Measurements from ENCODE around the gene OXER1. TPM values are rescaled to one million over a fixed set of nuclear protein-coding genes. Genes with fewer than 3 reads are reported as not detected.

OXER1 gene
- polyA plus RNA-seq, 3 donors from 2014 or later: not detected

GRCh38 chr2:42713920-42714319 is 50.0 kb downstream of the OXER1 start:
- Mint-ChIP-seq H3K27me3 (ENCODE audit: low read depth in 3 of 3) (peaks cover 0 to 2% (median 0%) of the 10 kb centered on the region in 3 donors), H3K4me3 (no peak overlapping the region), H3K4me1 (no peaks in the 10 kb centered on the region), H3K27ac (no peak overlapping the region), H3K9me3 (no peaks in the 10 kb centered on the region), H3K36me3 (peaks cover 14 to 18% (median 14%) of the 10 kb centered on the region in 3 donors)
- DNase-seq: no peak

- no peak overlapping the region for H3K4me3 Mint-ChIP-seq
- H3K27ac Mint-ChIP-seq: no peak overlapping the region
- H3K4me1 Mint-ChIP-seq: no peaks in the 10 kb centered on the region
- H3K9me3 Mint-ChIP-seq: no peaks in the 10 kb centered on the region
- peaks cover 15 to 23% (median 16%) of the 10 kb centered on the region in 3 donors for H3K36me3 Mint-ChIP-seq
- DNase-seq: no peak
- H3K27me3 Mint-ChIP-seq (ENCODE audit: low read depth in 3 of 3): peaks cover 0 to 2% (median 2%) of the 10 kb centered on the region in 3 donors
These were observed 51.0 kb downstream of the OXER1 start for GRCh38 chr2:42712934-42713333.

Other genes with a start within 250 kb of the OXER1 start
- 1 to 10 TPM; 3.8 to 7.5 (median 7.0) TPM for gene MTA3, start 195.5 kb downstream of the OXER1 start, polyA plus RNA-seq
- gene HAAO, start 28.4 kb upstream of the OXER1 start, polyA plus RNA-seq: under 1 TPM in 1 of 3 donors, not detected in 2; 0.50 TPM

All from immature natural killer cell (primary cell).